K562 (cell line): ENCODE results near the gene TYR. TPM values are rescaled to one million over a fixed set of nuclear protein-coding genes. Genes with fewer than 3 reads are reported as not detected.

Experiments used
- ATAC-seq: fragments of 200-7000 bp; cut with Tn5 transposase; 3 replicates; pipeline ENCODE4 v1.9.1; 2020; ENCODE audit warnings: moderate library complexity
- Bru-seq: library from RNA; stranded (reverse); fragments of 400-500 nt; gene quantifications from one replicate; lab custom pipeline; 2021; lab: Mats Ljungman, UMichigan
- BruChase-seq, 2 experiments: library from RNA; stranded (reverse); fragments of 400-500 nt; gene quantifications; one replicate each; lab custom pipeline; 2021; lab: Mats Ljungman, UMichigan
- BruUV-seq: library from RNA; stranded (reverse); fragments of 400-500 nt; replicated peaks from 2 replicates; lab custom pipeline; 2021; lab: Mats Ljungman, UMichigan
- CTCF ChIA-PET: fragments of 300-600 bp; formaldehyde crosslinking; extraction: SDS; loops from one replicate; lab custom pipeline; 2021; ENCODE audit warnings: low intra/inter-chr PET ratio; lab: Yijun Ruan, JAX
- POLR2A ChIA-PET: fragments of 300-600, 350-650 bp; sonication (Branson Sonifier 250); formaldehyde crosslinking; extraction: SDS; loops from one replicate; lab custom pipeline; 2021; ENCODE audit warnings: antibody characterized with exemption, inconsistent platforms; lab: Yijun Ruan, JAX
- DNase-seq, 4 experiments: peaks; one replicate each; pipeline versions ENCODE4 v3.0.0 to v3.0.0-alpha.2; 2011 to 2018; ENCODE audit warnings: low spot score in 3 of 4, mixed read lengths in 3 of 4; ENCODE audit errors: extremely low read depth in 1 of 4
- FAIRE-seq: peaks from 2 replicates; lab custom pipeline; 2011; peaks lifted over from hg19 to GRCh38; lab: Jason Lieb, UNC
- H2AFZ ChIP-seq: 2 replicates; pipeline ENCODE4 v1.6.0; 2011; ENCODE audit warnings: low read depth, low read length, control low read depth, inconsistent platforms
- H3K27ac ChIP-seq: fragments of 200-600 bp; 3 replicates; pipeline ENCODE4 v1.8.0; 2011; ENCODE audit warnings: low read depth, mild to moderate bottlenecking, control low read depth, inconsistent platforms, low read length, moderate library complexity, mixed read lengths; ENCODE audit errors: extremely low read depth
- H3K27me3 ChIP-seq, 2 experiments: fragments of 300-600 bp in 1 of 2; 2 replicates in 1 of 2; 3 replicates in 1 of 2; pipeline versions ENCODE4 v1.6.0 to v1.8.0; 2011; ENCODE audit warnings: inconsistent platforms in 2 of 2, low read length in 2 of 2, mild to moderate bottlenecking in 1 of 2, mixed read lengths in 1 of 2, moderate library complexity in 1 of 2; ENCODE audit not compliant: control insufficient read depth in 2 of 2, insufficient read depth in 2 of 2
- H3K36me3 ChIP-seq: fragments of 300-600 bp; 3 replicates; pipeline ENCODE4 v1.8.0; 2011; ENCODE audit warnings: mild to moderate bottlenecking, low read length, inconsistent platforms; ENCODE audit not compliant: control insufficient read depth, insufficient read depth
- H3K4me1 ChIP-seq, 2 experiments: fragments of 200-600 bp in 1 of 2; replicated peaks in 1 of 2; 2 replicates in 1 of 2; 3 replicates in 1 of 2; pipeline versions ENCODE4 v1.5.1 to v1.8.0; 2011; ENCODE audit warnings: inconsistent platforms in 2 of 2, low read length in 2 of 2, mild to moderate bottlenecking in 1 of 2, mixed read lengths in 1 of 2, moderate library complexity in 1 of 2; ENCODE audit not compliant: control insufficient read depth in 2 of 2, insufficient read depth in 2 of 2
- H3K4me2 ChIP-seq: 2 replicates; pipeline ENCODE4 v1.6.1; 2011; ENCODE audit warnings: low read length, control low read depth, inconsistent platforms, mixed read lengths; ENCODE audit not compliant: insufficient read depth
- H3K4me3 ChIP-seq: fragments of 200-600 bp; sonication (generic), shearing (Covaris generic); 2 replicates; pipeline ENCODE4 v1.5.1; 2016; ENCODE audit warnings: control low read depth, inconsistent platforms
- H3K79me2 ChIP-seq: fragments of 200-600 bp; 3 replicates; pipeline ENCODE4 v1.8.0; 2011; ENCODE audit warnings: low read length, inconsistent platforms; ENCODE audit not compliant: control insufficient read depth, insufficient read depth
- H3K9ac ChIP-seq, 2 experiments: 2 replicates each; pipeline versions ENCODE4 v1.6.0 to v1.6.1; 2011; ENCODE audit warnings: low read depth in 2 of 2, low read length in 2 of 2, control low read depth in 1 of 2, inconsistent platforms in 1 of 2, mild to moderate bottlenecking in 1 of 2, mixed read lengths in 1 of 2; ENCODE audit not compliant: insufficient read depth in 1 of 2
- H3K9me1 ChIP-seq: one replicate; pipeline ENCODE4 v1.6.0; 2011; ENCODE audit warnings: inconsistent platforms, mild to moderate bottlenecking, low read length, moderate library complexity; ENCODE audit not compliant: control insufficient read depth, insufficient read depth
- H3K9me3 ChIP-seq: replicated peaks from 2 replicates; pipeline ENCODE4 v1.5.1; 2011; ENCODE audit warnings: low read depth, low read length, inconsistent platforms; ENCODE audit not compliant: control insufficient read depth, insufficient read depth
- H4K20me1 ChIP-seq: replicated peaks from 2 replicates; pipeline ENCODE4 v1.6.1; 2011; ENCODE audit warnings: low read length, inconsistent platforms, mixed read lengths; ENCODE audit not compliant: control insufficient read depth, insufficient read depth
- COPS2 ChIP-seq: fragments of 450-650 bp; conservative IDR thresholded peaks from 2 replicates; pipeline ENCODE4 v1.6.1; 2016; ENCODE audit warnings: mild to moderate bottlenecking, moderate library complexity
- ELK1 ChIP-seq: sonication (generic); formaldehyde crosslinking; IDR thresholded peaks from 2 replicates; pipeline ENCODE4 v1.8.1; 2022; ENCODE audit warnings: missing genetic modification reagents
- KLF13 ChIP-seq: fragments of 450-650 bp; IDR thresholded peaks from 2 replicates; pipeline ENCODE4 v1.6.1; 2016; ENCODE audit warnings: missing genetic modification characterization, low read depth, mild to moderate bottlenecking, missing compliant biosample characterization, moderate library complexity, borderline replicate concordance
- POLR2A ChIP-seq: fragments of 450-650 bp; conservative IDR thresholded peaks from 2 replicates; pipeline ENCODE4 v1.6.1; 2016
- POLR2H ChIP-seq: IDR thresholded peaks from 2 replicates; pipeline ENCODE4 v1.6.1; 2016; ENCODE audit warnings: missing genetic modification characterization, low read depth, mild to moderate bottlenecking, control low read depth, missing compliant biosample characterization, moderate library complexity
- SAFB ChIP-seq: fragments of 200-400 bp; formaldehyde crosslinking; IDR thresholded peaks from 2 replicates; pipeline ENCODE4 v1.6.1; 2017; ENCODE audit warnings: low read depth, low read length, borderline replicate concordance
- SREBF2 ChIP-seq: sonication (generic); formaldehyde crosslinking; IDR thresholded peaks from 2 replicates; pipeline ENCODE4 v1.4.0; 2020; ENCODE audit warnings: mild to moderate bottlenecking, missing genetic modification reagents
- THAP7 ChIP-seq: fragments of 250-450 bp; sonication (Bioruptor Pico); IDR thresholded peaks from 2 replicates; pipeline ENCODE4 v1.5.0; 2021
- ZBTB49 ChIP-seq: sonication (generic); formaldehyde crosslinking; IDR thresholded peaks from 2 replicates; pipeline ENCODE4 v1.8.0; 2022; ENCODE audit warnings: missing genetic modification reagents, mild to moderate bottlenecking, borderline replicate concordance
- ZFP30 ChIP-seq: fragments of 250-450 bp; sonication (Bioruptor Pico); IDR thresholded peaks from 2 replicates; pipeline ENCODE4 v1.8.0; 2022; ENCODE audit warnings: moderate library complexity, mild to moderate bottlenecking, inconsistent platforms, borderline replicate concordance
- WGBS: fragments of 100-300 bp; shearing (Covaris generic); methylation state at CpG from one replicate; pipeline ENCODE4 v1.1.6; 2016; ENCODE audit warnings: low coverage, mixed read lengths; ENCODE audit not compliant: insufficient coverage; ENCODE audit errors: missing lambda C conversion rate; 5-methylcytosine and 5-hydroxymethylcytosine counted together
- in situ Hi-C: fragments of 300-500 bp; cut with MboI; formaldehyde crosslinking; loops from 4 replicates; pipeline ENCODE4 v1.15.0; 2018; ENCODE audit warnings: inconsistent platforms, mixed read lengths
- intact Hi-C: fragments of 100-400 bp; cut with micrococcal nuclease; formaldehyde crosslinking; loops from 2 replicates; pipeline ENCODE4 v1.14.2; 2022
- long read RNA-seq, 3 experiments: library from polyadenylated mRNA in 2 of 3; library from RNA in 1 of 3; unstranded in 2 of 3; stranded (forward) in 1 of 3; transcript quantifications; one replicate each; pipeline ENCODE4 v2.0.0, GENCODE V29; 2019 to 2022
- polyA minus RNA-seq, 3 experiments: library from RNA; depleted of rRNA, polyadenylated mRNA; stranded (reverse); fragments of >200 nt; gene quantifications; 2 replicates each; pipeline ENCODE4 v1.2.3, GENCODE V29; 2011
- polyA plus RNA-seq, 8 experiments: library from polyadenylated mRNA; depleted of rRNA in 4 of 8; stranded (reverse) in 5 of 8; unstranded in 3 of 8; fragments of >200 nt; fragmentation: Nextera tagmentation in 2 of 8; fragmentation: Illumina TruSeq in 1 of 8; extraction: Ambion mirVana in 2 of 8; extraction: Trizol in 1 of 8; gene quantifications; 2 replicates each; pipeline versions ENCODE4 v1.2.1 to v1.2.3, GENCODE V29; 2011 to 2014; ENCODE audit warnings: inconsistent platforms in 1 of 8, missing spikeins in 1 of 8
- total RNA-seq, 7 experiments: library from RNA; depleted of rRNA in 6 of 7; stranded (reverse); fragments of >200 nt in 6 of 7; fragmentation: Illumina TruSeq in 2 of 7; extraction: Trizol in 2 of 7; gene quantifications; 2 replicates each; pipeline versions ENCODE4 v1.2.1 to v1.2.3, GENCODE V29; 2011 to 2021; ENCODE audit warnings: low replicate concordance in 1 of 7

TYR gene
- total RNA-seq (2011; cell fraction: chromatin; rRNA removed; ENCODE audit: low replicate concordance), result not detected in 2 replicates
- total RNA-seq (2011; cell fraction: nucleolus; rRNA removed), result not detected in 2 replicates
- total RNA-seq (2011; cell fraction: nucleoplasm; rRNA removed), result not detected in 2 replicates
- total RNA-seq (2014; rRNA removed) (not detected in 2 replicates), total RNA-seq (2014; rRNA removed; fragmentation: Illumina TruSeq; extraction: Trizol) (not detected in 2 replicates), total RNA-seq (2015; rRNA removed; fragmentation: Illumina TruSeq; extraction: Trizol) (not detected in 2 replicates), total RNA-seq (2021) (not detected in 2 replicates), polyA plus RNA-seq (2011; rRNA removed) (not detected in 2 replicates), polyA plus RNA-seq (2014; fragmentation: Illumina TruSeq; extraction: Trizol) (not detected in 2 replicates), polyA plus RNA-seq (2014; fragmentation: Nextera tagmentation; extraction: Ambion mirVana) (not detected), polyA plus RNA-seq (2014; rRNA removed) (not detected in 2 replicates), polyA minus RNA-seq (2011; rRNA and poly(A)+ RNA removed) (not detected in 2 replicates), Bru-seq, nascent RNA (not detected), BruChase-seq, experiment 1, labeled RNA remaining after a 2-hour chase (not detected), BruChase-seq, experiment 2, labeled RNA remaining after a 6-hour chase (not detected)
- polyA plus RNA-seq (2011; cell fraction: cytosol; rRNA removed), result not detected in 2 replicates
- polyA plus RNA-seq (2011; cell fraction: nucleus; rRNA removed), result not detected in 2 replicates
- not detected in 2 replicates for polyA plus RNA-seq (2012)
- not detected in 2 replicates for polyA minus RNA-seq (2011; cell fraction: cytosol; rRNA and poly(A)+ RNA removed)
- polyA minus RNA-seq (2011; cell fraction: nucleus; rRNA and poly(A)+ RNA removed), result not detected in 2 replicates
- long read RNA-seq, experiment 1, result 0 reads
- long read RNA-seq, experiment 2, result 0 reads
- long read RNA-seq, experiment 3, result 0 reads

GRCh38 chr11:89177691-89178231, at the start of gene TYR:
TSS of gene TYR (plus strand) at chr11:89177875. CDS start at chr11:89177954, 79 bp downstream.
- in situ Hi-C loops, result no loop called here
- no peak within 1 kb of the TSS for H2AFZ ChIP-seq
- 0% methylated on average over 8 of the region's 8 CpGs for WGBS
- ATAC-seq (no peak), DNase-seq (no peak), FAIRE-seq (no peak)
- H3K79me2 ChIP-seq, result no peaks in the 10 kb centered on the region
- no peaks in the 10 kb centered on the region for H3K36me3 ChIP-seq
- H3K4me1 ChIP-seq, result no peaks in the 10 kb centered on the region
- H3K27ac ChIP-seq, result no peak within 1 kb of the TSS
- ChIA-PET CTCF (no interaction called here), POLR2A (no interaction called here)
- no TSS peak for BruUV-seq
- H3K4me2 ChIP-seq, result no peak within 1 kb of the TSS
- H4K20me1 ChIP-seq, result no peaks in the 10 kb centered on the region
- no peaks in the 10 kb centered on the region for H3K9me1 ChIP-seq
- H3K9me3 ChIP-seq, result no peaks in the 10 kb centered on the region
- H3K9ac ChIP-seq, result no peak within 1 kb of the TSS
- H3K27me3 ChIP-seq, result no peaks in the 10 kb centered on the region
- intact Hi-C loops, result no loop called here
- H3K4me3 ChIP-seq, result no peak within 1 kb of the TSS
- TF ChIP-seq POLR2H (no peak), SREBF2 (CRISPR knock-in tag) (no peak), KLF13 (tag) (no peak), POLR2A (no peak), SAFB (no peak), ELK1 (CRISPR knock-in tag) (no peak), ZFP30 (CRISPR knock-in tag) (no peak), ZBTB49 (CRISPR knock-in tag) (no peak), THAP7 (CRISPR knock-in tag) (no peak), COPS2 (no peak)
